Spleen (tissue), 7 donors: ENCODE measurements around the gene ECPAS.

ENCODE experiments used
- CTCF ChIP-seq, 11 experiments: fragments of 200-600 bp in 7 of 11; fragments of 450-650 bp in 4 of 11; sonication (generic) in 4 of 11; IDR thresholded peaks in 8 of 11; conservative IDR thresholded peaks in 3 of 11; 1 replicate in 7 of 11; 2 replicates in 4 of 11; pipeline versions ENCODE4 v1.4.0 to v1.8.0; 2016 to 2021; ENCODE audit warnings: antibody characterized with exemption in 11 of 11, inconsistent platforms in 4 of 11, mild to moderate bottlenecking in 1 of 11
- POLR2AphosphoS5 ChIP-seq, 3 donors: sonication (generic); formaldehyde crosslinking; IDR thresholded peaks; one replicate each; pipeline ENCODE4 v1.5.1; 2017; ENCODE audit warnings: antibody characterized with exemption in 3 of 3
- donor health status: DM: no; HTN: no; CAD: no; lungs with moderate emphysema.
- donor health status: DM: no; HTN: no; CAD: no.
- donor health status: DM: no; HTN: no; CAD: no.

GRCh38 chr9:111423389-111423788, 60.8 kb downstream of the ECPAS start:
- no peak for TF ChIP-seq POLR2AphosphoS5 (IDR thresholded peaks at IDR 0.05)
- TF ChIP-seq CTCF (IDR thresholded peaks at IDR 0.05 in 8 of 11, conservative IDR thresholded peaks at IDR 0.05 in 3 of 11), result no peak
